ENCODE results near the gene KDM4C.

- TF ChIP-seq, protein P1, sequence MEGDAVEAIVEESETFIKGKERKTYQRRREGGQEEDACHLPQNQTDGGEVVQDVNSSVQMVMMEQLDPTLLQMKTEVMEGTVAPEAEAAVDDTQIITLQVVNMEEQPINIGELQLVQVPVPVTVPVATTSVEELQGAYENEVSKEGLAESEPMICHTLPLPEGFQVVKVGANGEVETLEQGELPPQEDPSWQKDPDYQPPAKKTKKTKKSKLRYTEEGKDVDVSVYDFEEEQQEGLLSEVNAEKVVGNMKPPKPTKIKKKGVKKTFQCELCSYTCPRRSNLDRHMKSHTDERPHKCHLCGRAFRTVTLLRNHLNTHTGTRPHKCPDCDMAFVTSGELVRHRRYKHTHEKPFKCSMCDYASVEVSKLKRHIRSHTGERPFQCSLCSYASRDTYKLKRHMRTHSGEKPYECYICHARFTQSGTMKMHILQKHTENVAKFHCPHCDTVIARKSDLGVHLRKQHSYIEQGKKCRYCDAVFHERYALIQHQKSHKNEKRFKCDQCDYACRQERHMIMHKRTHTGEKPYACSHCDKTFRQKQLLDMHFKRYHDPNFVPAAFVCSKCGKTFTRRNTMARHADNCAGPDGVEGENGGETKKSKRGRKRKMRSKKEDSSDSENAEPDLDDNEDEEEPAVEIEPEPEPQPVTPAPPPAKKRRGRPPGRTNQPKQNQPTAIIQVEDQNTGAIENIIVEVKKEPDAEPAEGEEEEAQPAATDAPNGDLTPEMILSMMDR (conservative IDR thresholded peaks at IDR 0.05; ENCODE audit: low read depth, low read length): no peak
- TF ChIP-seq FOS (IDR thresholded peaks at IDR 0.05; ENCODE audit: low read depth, low read length): no peak
- TF ChIP-seq RFX5 (IDR thresholded peaks at IDR 0.05; ENCODE audit: low read depth, low read length): no peak
Measured at GRCh38 chr9:6978591-6978990, 220.8 kb downstream of the KDM4C start.
